Measurements from ENCODE around the gene RPS14. TPM values are rescaled to one million over a fixed set of nuclear protein-coding genes. Genes with fewer than 3 reads are reported as not detected.

RPS14 gene
- total and polyA plus RNA-seq, 2 of the 8 experiments (the other 6 are each of a cell fraction or from before 2014, with no cell fraction given): 2,548 to 6,423 TPM

GRCh38 chr5:150486402-150487198, 37.1 kb upstream of the RPS14 start:
- peak; percentile 63 to 86 for DNase-seq (ENCODE audit: low read depth in 1 of 2, low spot score in 2 of 2)
- Histone ChIP-seq H3K4me1 (replicated peaks in 1 of 4; ENCODE audit: control insufficient read depth in 3 of 4, insufficient read depth in 4 of 4, low read length in 3 of 4) (peaks cover 18 to 51% (median 41%) of the 10 kb centered on the region in 4 experiments), H2BK12ac (ENCODE audit: low read depth, low read length) (no peak overlapping the region), H3K27me3 (replicated peaks in 1 of 4; ENCODE audit: control insufficient read depth in 3 of 4, extremely low read depth in 1 of 4, insufficient read depth in 3 of 4, low read length in 3 of 4) (no peaks in the 10 kb centered on the region), H3K9ac (replicated peaks in 1 of 4; ENCODE audit: extremely low read depth in 1 of 4, low read depth in 3 of 4, low read length in 3 of 4) (peak overlapping the region; percentile 52 to 74 (median 66); a peak in 6 of 7 replicates), H2BK20ac (ENCODE audit: low read length) (no peak overlapping the region), H3K4ac (replicated peaks; ENCODE audit: insufficient read length, low read depth, low read length) (no peak overlapping the region), H3K4me3 (ENCODE audit: extremely low read depth in 1 of 4, insufficient read depth in 2 of 4, low read depth in 3 of 4, low read length in 4 of 4) (peak overlapping the region; percentile 50 to 99 (median 74)), H2AFZ (ENCODE audit: low read length) (no peak overlapping the region), H3K27ac (ENCODE audit: low read depth, low read length) (peak overlapping the region; percentile 35; the same call in 1 of the 2 replicates), H3K18ac (ENCODE audit: extremely low read depth, low read length) (peak overlapping the region; percentile 62; the same call in 1 of the 2 replicates), H4K20me1 (replicated peaks in 1 of 2; ENCODE audit: control insufficient read depth in 1 of 2, insufficient read depth in 2 of 2, low read length in 2 of 2) (peaks cover 10 to 19% of the 10 kb centered on the region in 2 experiments), H2AK5ac (ENCODE audit: low read depth, low read length) (no peak overlapping the region), H3K79me2 (ENCODE audit: control insufficient read depth in 1 of 2, insufficient read depth in 2 of 2, low read length in 2 of 2) (peaks cover 17 to 48% of the 10 kb centered on the region in 2 experiments), H2BK120ac (replicated peaks; ENCODE audit: low read depth, low read length) (no peak overlapping the region), H3K4me2 (ENCODE audit: insufficient read depth in 1 of 2, low read depth in 2 of 2, low read length in 2 of 2) (peak overlapping the region; percentile 58 to 69), H3K79me1 (ENCODE audit: low read depth, low read length) (peaks cover 28% of the 10 kb centered on the region), H3K14ac (ENCODE audit: insufficient read length) (no peak overlapping the region), H3K56ac (replicated peaks; ENCODE audit: insufficient read length, low read depth, low read length) (peak overlapping the region; percentile 55), H3K23me2 (ENCODE audit: low read depth, low read length) (peaks cover 3% of the 10 kb centered on the region; the same call in 1 of the 2 replicates), H4K8ac (ENCODE audit: extremely low read depth, insufficient read depth, low read length) (no peak overlapping the region), H4K91ac (replicated peaks; ENCODE audit: insufficient read length, low read length) (no peak overlapping the region), H3K36me3 (ENCODE audit: control insufficient read depth in 2 of 4, insufficient read depth in 4 of 4, low read length in 3 of 4) (peaks cover 0 to 4% (median 0%) of the 10 kb centered on the region in 4 experiments; a peak in 1 of 8 replicates), H2BK15ac (ENCODE audit: low read length) (no peak overlapping the region), H3K23ac (ENCODE audit: insufficient read length) (no peak overlapping the region), H2BK5ac (ENCODE audit: low read depth, low read length) (peak overlapping the region; percentile 78), H3K9me3 (ENCODE audit: insufficient read depth in 2 of 2, low read depth in 1 of 2, low read length in 1 of 2) (no peaks in the 10 kb centered on the region), H4K5ac (ENCODE audit: insufficient read length, low read depth, low read length) (peak overlapping the region; percentile 85)
- FAIRE-seq: no peak
- POLR2A ChIA-PET (ENCODE audit: partially characterized antibody): interaction anchor here (0.9 to 12.0 kb wide), 16 partner anchors 12 to 64 kb away, joined by 3 to 122 read pairs (median 5); partner anchors contain the start of genes NDST1 and RPS14
- CTCF ChIA-PET (ENCODE audit: partially characterized antibody): interaction anchor here (0.7 to 30.8 kb wide), 6 partner anchors 11 to 292 kb away, joined by 3 to 571 read pairs (median 6); partner anchors contain the start of genes NDST1 and SMIM3
- 0% methylated on average over 15 of the region's 60 CpGs; no CpG with 5 or more reads in 1 of the 2 experiments for WGBS, 2 experiments (ENCODE audit: extremely low coverage in 1 of 2, insufficient coverage in 1 of 2, insufficient read length in 1 of 2, insufficient replicate concordance in 2 of 2, low coverage in 1 of 2, low lambda C conversion rate in 2 of 2, missing lambda C conversion rate in 1 of 2)
- TF ChIP-seq JUN (IDR thresholded peaks at IDR 0.05; ENCODE audit: low read depth, low read length) (no peak), MAFK (IDR thresholded peaks at IDR 0.05; ENCODE audit: low read depth, low read length) (no peak), SP1 (IDR thresholded peaks at IDR 0.05; ENCODE audit: low read depth, low read length) (0 out of 2 replicates have a peak, but pooled peaks have one; percentile 66), ASH2L (IDR thresholded peaks at IDR 0.05; ENCODE audit: low read length) (peak; percentile 85), POLR2A (IDR thresholded peaks at IDR 0.05; ENCODE audit: control extremely low read depth in 1 of 2, low read depth in 2 of 2, low read length in 2 of 2) (peak in 1 of 2 experiments; percentile 14; a peak in 1 of 3 replicates), CHD2 (IDR thresholded peaks at IDR 0.05; ENCODE audit: low read length) (no peak)
- TF ChIP-seq, protein P1, sequence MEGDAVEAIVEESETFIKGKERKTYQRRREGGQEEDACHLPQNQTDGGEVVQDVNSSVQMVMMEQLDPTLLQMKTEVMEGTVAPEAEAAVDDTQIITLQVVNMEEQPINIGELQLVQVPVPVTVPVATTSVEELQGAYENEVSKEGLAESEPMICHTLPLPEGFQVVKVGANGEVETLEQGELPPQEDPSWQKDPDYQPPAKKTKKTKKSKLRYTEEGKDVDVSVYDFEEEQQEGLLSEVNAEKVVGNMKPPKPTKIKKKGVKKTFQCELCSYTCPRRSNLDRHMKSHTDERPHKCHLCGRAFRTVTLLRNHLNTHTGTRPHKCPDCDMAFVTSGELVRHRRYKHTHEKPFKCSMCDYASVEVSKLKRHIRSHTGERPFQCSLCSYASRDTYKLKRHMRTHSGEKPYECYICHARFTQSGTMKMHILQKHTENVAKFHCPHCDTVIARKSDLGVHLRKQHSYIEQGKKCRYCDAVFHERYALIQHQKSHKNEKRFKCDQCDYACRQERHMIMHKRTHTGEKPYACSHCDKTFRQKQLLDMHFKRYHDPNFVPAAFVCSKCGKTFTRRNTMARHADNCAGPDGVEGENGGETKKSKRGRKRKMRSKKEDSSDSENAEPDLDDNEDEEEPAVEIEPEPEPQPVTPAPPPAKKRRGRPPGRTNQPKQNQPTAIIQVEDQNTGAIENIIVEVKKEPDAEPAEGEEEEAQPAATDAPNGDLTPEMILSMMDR (IDR thresholded peaks at IDR 0.05; ENCODE audit: control extremely low read depth in 1 of 3, insufficient read depth in 1 of 3, low read depth in 1 of 3, low read length in 3 of 3): peak in 1 of 3 experiments; percentile 24; a peak in 2 of 4 replicates
- TF ChIP-seq, protein P2, sequence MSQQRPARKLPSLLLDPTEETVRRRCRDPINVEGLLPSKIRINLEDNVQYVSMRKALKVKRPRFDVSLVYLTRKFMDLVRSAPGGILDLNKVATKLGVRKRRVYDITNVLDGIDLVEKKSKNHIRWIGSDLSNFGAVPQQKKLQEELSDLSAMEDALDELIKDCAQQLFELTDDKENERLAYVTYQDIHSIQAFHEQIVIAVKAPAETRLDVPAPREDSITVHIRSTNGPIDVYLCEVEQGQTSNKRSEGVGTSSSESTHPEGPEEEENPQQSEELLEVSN (IDR thresholded peaks at IDR 0.05): 0 out of 2 replicates have a peak, but pooled peaks have one; percentile 10
